Measurements from ENCODE around the gene TMEM178B.

Gene TMEM178B

DNA sequence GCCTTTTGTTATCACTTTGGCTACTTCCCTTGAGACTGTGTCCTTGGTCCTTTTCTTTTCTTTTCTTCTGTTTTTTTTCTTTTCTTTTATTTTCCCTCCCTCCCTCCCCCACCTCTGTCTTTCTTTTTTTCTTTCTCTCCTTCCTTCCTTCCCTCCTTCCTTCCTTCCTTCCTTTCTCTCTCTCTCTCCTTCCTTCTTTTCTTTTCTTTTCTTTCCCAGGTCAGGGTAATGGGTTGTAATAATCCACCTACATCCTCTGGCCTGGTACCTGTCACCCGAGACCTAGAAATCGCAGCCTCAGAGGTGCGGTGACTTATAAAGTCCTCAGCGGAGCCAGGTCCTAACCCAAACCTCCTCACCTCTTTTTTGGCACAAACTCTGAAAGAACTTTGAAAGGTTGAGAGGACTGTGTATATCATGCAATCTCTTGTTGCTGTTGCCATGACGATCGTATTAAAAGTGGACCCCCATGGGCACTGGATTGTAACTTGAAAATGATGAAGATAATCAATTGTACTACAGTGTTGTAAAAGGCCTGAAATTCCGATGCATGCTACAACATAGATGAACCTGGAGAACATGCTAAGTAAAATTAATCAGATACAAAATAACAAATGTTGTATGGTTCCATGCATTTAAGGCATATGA, 336.6 kb downstream of the TMEM178B start:
- TF ChIP-seq, protein P1, sequence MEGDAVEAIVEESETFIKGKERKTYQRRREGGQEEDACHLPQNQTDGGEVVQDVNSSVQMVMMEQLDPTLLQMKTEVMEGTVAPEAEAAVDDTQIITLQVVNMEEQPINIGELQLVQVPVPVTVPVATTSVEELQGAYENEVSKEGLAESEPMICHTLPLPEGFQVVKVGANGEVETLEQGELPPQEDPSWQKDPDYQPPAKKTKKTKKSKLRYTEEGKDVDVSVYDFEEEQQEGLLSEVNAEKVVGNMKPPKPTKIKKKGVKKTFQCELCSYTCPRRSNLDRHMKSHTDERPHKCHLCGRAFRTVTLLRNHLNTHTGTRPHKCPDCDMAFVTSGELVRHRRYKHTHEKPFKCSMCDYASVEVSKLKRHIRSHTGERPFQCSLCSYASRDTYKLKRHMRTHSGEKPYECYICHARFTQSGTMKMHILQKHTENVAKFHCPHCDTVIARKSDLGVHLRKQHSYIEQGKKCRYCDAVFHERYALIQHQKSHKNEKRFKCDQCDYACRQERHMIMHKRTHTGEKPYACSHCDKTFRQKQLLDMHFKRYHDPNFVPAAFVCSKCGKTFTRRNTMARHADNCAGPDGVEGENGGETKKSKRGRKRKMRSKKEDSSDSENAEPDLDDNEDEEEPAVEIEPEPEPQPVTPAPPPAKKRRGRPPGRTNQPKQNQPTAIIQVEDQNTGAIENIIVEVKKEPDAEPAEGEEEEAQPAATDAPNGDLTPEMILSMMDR (conservative IDR thresholded peaks at IDR 0.05; ENCODE audit: low read depth, low read length) = no peak
- DNase-seq (ENCODE audit: low read depth) = no peak
- H3K4me3 ChIP-seq (ENCODE audit: low read length) = no peak overlapping the region

DNA sequence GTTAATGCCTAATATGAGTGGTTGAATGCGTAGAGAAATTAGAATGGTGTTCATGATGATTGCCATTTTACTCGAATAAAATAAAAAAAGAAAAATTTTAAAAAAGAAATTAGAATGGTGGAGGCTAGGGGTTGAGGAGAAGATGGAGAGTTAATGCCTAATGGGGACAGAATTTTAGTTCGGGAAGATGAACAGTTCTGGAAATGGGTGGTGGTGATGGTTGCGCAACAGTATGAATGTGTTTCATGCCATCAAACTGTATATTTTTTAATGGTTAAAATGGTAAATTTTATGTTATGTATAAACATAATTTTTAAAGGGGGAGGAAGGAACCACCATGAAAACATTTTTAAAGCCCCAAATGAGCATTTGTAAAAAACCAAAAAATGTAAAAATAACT, 337.3 kb downstream of the TMEM178B start:
- no peak for DNase-seq (ENCODE audit: low read depth)
- H3K4me3 ChIP-seq (ENCODE audit: low read length) = no peak overlapping the region

DNA sequence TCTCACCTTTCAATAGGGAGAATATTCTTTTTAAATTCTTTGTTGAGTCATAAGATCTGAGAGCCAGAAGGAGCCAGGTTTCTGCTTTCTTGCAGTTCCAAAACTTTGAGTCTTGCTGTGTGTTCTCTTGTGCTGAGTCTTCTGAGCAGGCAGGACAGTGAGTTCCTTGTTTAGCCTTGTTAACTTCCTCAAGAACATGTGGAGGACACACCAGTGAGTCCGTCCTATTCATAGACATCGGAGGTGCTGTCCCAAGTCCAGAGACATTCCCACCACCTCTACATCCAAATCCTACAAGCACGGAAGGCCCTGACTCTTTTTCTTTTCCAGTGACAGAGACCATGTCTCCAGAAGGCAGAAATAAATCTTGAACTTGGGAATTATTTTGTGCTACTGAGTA, 342.1 kb downstream of the TMEM178B start:
- TF ChIP-seq, protein P1 (conservative IDR thresholded peaks at IDR 0.05; ENCODE audit: low read depth, low read length) = no peak
- H3K4me3 ChIP-seq (ENCODE audit: low read length) = no peak overlapping the region
- no peak for DNase-seq (ENCODE audit: low read depth)

More for the DNA sequence above, 337.3 kb downstream of the TMEM178B start:
- TF ChIP-seq, protein P1 (conservative IDR thresholded peaks at IDR 0.05; ENCODE audit: low read depth, low read length) = no peak

DNA sequence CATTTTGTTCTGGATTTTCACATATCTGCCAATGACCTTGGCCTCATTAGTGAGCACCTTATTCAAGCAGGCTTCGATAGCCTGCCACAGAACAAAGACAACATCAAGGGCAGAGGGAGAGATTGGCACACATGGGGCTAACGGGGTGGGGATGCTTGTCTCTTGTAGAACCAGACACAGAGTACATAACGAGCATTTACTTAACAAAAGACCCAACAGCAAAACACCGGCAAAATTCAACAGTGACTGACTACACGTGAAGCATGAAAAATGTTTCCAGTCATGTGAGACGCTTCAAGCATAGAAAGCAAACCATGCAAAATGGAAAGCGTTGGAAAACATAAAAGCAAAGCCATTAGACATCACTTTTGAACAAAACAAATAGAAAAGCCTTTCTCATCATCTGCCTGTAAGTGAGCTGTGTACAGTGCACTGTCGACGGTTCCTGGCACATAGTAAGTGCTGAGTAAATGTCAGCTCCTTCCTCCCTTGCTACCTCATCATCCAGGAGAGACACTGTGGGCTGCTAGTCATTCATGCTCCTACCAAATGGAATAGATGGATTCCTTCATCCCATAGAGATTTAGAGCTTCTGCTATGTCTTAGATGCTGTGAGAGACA, 342.9 kb downstream of the TMEM178B start:
- TF ChIP-seq, protein P1 (conservative IDR thresholded peaks at IDR 0.05; ENCODE audit: low read depth, low read length) = no peak
- no peak overlapping the region for H3K4me3 ChIP-seq (ENCODE audit: low read length)
- no peak for DNase-seq (ENCODE audit: low read depth)

DNA sequence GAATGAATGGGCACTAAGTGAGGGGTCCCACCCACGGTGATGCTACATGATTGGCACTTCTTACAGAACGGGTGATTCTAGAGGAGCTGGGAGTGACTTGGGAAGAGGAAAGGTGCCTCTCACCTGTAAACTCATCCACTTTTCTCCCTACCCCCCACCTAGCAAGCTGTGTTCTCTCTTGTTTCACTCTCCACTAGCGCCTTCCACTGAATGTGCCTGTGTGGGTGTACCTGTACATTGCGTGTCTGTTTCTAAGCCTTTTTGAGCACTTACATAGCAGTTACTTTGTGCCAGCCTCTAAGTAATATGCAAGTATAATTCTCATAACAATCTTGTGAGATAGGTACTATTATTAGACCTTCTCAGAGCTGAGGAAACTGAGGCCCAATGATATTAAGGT, 343.6 kb downstream of the TMEM178B start:
- TF ChIP-seq, protein P1 (conservative IDR thresholded peaks at IDR 0.05; ENCODE audit: low read depth, low read length) = no peak
- H3K4me3 ChIP-seq (ENCODE audit: low read length) = no peak overlapping the region

DNA sequence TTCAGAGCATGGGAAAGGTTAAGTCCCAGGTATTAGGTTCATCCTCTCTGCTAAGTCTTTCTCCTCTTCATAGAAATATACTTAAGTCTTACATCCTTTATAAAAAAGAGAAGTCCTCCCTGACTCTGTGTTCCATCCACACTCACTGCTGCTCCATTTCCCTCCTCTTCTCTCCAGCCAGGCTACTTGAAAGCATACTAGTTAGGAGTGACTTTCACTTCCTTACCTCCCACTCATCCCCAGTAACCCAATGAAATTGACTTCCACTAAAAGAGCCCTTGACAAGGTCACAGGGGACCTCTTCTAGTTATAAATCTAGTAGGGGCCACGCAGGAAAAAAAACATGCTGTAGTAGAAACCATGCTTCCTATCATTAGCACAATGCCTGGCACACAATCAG, 344.2 kb downstream of the TMEM178B start:
- DNase-seq (ENCODE audit: low read depth) = no peak
- H3K4me3 ChIP-seq (ENCODE audit: low read length) = no peak overlapping the region
- TF ChIP-seq, protein P1 (conservative IDR thresholded peaks at IDR 0.05; ENCODE audit: low read depth, low read length) = no peak

More for the DNA sequence above, 343.6 kb downstream of the TMEM178B start:
- DNase-seq (ENCODE audit: low read depth) = no peak

DNA sequence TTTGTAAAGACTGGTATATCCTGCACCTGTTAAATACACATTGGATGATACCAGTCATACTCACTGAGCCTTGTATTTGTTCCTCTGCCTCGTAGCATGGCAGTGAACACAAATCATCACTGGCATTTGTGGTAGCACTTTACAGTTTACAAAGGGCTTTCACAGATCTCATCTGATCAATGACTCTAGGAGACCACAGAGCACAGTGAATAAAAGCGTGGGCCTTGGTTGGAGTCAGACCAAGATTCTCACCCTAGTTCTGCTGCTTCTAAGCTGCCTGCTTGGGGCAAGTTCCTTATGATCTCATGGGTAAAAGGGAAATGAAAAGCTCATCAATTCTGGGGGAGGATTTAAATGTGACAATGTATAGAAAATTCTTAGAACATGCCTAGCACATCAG, 347.4 kb downstream of the TMEM178B start:
- TF ChIP-seq, protein P1 (conservative IDR thresholded peaks at IDR 0.05; ENCODE audit: low read depth, low read length) = no peak
- no peak for DNase-seq (ENCODE audit: low read depth)
- no peak overlapping the region for H3K4me3 ChIP-seq (ENCODE audit: low read length)

Data from retinal pigment epithelial cell (primary cell).